GM12874 (cell line): ENCODE data around the gene PRKCA.

Source experiments
- TF ChIP-seq, protein P1 (sequence below): IDR thresholded peaks from 2 replicates; pipeline ENCODE4 v1.5.1; 2011; ENCODE audit warnings: low read depth, mild to moderate bottlenecking, control low read depth, low read length, moderate library complexity; ENCODE audit not compliant: insufficient read depth

The PRKCA gene

DNA sequence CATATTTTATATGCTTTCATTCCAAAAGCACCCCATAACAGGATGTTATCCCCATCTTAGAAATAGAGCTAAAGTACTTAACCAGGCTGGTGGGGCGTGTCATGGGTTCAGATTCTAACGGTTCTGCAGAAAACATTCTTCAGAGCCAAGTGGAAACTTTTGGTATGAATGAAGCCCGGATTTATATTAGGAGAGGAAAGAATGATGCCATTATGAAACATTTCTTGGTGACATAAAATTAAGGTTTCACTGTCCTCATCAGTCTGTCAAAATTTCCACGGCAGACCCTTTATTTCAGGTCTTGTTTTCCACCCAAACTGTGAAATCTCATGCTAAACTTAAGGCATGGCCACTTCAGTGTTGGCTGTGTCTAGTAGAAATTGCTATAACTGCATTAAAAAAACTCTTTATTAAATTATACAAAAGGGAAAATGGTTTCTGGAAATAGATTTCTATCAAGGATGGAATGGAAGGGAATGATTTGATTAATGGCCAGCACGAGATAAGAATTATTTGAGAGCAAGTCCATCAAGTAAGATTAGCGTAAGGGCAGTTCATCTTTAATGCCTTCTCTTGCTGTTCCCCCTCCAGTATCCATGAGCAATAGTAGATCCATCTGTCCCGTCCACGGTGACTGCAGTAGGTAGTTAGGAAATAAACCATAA lies 11.7 kb downstream of the PRKCA start:
- TF ChIP-seq, protein P1, sequence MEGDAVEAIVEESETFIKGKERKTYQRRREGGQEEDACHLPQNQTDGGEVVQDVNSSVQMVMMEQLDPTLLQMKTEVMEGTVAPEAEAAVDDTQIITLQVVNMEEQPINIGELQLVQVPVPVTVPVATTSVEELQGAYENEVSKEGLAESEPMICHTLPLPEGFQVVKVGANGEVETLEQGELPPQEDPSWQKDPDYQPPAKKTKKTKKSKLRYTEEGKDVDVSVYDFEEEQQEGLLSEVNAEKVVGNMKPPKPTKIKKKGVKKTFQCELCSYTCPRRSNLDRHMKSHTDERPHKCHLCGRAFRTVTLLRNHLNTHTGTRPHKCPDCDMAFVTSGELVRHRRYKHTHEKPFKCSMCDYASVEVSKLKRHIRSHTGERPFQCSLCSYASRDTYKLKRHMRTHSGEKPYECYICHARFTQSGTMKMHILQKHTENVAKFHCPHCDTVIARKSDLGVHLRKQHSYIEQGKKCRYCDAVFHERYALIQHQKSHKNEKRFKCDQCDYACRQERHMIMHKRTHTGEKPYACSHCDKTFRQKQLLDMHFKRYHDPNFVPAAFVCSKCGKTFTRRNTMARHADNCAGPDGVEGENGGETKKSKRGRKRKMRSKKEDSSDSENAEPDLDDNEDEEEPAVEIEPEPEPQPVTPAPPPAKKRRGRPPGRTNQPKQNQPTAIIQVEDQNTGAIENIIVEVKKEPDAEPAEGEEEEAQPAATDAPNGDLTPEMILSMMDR = no peak

DNA sequence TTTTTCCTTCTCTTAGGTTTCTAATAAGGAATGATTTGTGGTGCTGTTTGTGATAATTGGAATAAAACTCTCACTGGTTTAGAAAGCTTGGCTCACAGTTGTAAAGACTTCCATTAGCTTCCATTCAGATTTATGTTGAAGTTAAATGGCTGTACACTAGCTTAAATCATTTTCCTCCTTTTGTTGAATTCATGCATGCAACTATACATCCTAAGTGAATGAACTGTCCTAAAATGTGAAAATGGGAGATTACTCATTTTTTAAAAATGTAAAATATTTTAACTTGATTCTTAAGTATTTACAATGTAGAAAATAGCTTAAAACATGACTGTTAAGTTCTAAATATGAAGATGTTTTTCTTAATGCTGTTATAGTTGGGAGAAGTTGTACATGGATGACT lies 15.2 kb downstream of the PRKCA start:
- TF ChIP-seq, protein P1 = no peak

DNA sequence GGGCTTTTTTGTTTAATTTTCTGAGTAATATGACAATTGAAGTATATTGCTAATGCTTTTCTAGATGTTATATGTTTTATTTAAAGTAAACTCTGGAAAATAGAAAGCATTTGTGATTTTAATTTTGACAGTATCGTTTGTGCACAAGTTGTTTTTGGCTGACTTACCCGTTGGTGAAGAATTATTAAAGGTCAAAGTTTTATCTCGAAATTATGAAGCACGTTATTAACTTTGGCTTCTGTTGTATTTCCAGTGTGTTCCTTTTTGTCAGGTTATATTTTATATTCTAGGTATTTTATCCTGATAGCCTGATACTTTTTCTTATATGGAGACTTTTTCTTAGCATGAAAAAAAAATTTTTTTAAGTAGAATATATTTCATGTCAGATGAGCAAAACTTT lies 16.8 kb downstream of the PRKCA start:
- TF ChIP-seq, protein P1 = no peak

DNA sequence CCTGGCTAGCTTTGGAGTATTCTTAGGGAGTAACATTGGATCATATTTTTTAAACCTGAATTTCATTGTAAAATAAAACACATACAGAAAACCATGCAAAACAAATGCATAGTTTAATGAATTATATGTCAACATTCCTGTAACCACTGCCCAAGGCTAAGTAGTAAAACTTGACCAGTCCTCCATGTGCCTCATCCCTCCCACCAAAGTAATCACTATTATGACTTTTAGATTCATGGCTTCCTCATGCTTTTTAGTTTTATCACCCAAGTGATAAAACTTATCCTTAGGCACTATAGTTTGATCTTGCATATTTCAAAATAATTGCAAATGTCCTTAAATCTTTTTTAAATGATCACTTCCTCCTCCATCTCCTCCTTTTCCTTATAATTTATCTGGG lies 20.4 kb downstream of the PRKCA start:
- TF ChIP-seq, protein P1 = no peak

DNA sequence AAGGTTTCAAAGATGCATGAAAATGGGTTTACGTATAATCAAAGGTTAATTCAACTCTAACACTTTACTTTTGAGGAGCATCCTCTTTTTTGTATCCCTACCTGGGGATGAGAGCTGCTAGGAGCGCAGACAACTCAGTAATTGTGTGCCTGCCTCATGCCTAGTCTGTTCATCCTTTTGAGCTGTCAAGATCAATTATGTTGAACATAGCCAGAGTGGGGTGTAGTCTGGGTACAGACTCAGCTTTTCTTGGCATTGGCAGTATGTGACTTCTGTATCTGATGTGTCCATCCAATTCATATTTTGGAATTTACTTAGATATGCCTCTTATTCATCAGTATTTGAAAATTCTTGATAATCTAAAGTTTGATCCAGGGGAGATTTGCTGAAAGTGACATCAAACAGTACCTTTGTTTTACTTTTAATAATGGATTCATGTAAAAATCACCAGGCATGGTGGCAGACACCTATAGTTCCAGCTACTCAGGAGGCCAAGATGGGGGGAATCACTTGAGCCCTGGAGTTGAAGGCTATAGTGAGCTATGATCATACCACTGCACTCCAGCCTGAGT lies 24.1 kb downstream of the PRKCA start:
- TF ChIP-seq, protein P1 = no peak

DNA sequence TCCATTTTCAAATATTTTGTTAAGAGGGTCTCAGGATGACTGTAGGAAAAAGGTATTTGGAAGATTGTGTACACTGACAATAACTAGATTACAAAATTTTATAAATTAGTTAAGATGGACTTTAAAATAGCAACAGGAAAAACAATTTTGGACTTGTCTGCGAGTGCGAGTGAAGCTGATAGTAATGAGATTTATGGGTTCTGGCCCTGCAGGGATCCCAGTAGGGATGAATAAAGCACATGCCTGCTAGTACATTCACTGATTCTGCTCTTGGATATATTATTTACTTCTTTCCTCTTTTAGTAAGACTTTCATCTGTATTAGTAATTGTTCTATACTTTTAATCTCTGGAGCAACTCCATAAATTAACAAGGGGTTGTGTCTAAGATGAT lies 28.2 kb downstream of the PRKCA start:
- TF ChIP-seq, protein P1 = no peak

DNA sequence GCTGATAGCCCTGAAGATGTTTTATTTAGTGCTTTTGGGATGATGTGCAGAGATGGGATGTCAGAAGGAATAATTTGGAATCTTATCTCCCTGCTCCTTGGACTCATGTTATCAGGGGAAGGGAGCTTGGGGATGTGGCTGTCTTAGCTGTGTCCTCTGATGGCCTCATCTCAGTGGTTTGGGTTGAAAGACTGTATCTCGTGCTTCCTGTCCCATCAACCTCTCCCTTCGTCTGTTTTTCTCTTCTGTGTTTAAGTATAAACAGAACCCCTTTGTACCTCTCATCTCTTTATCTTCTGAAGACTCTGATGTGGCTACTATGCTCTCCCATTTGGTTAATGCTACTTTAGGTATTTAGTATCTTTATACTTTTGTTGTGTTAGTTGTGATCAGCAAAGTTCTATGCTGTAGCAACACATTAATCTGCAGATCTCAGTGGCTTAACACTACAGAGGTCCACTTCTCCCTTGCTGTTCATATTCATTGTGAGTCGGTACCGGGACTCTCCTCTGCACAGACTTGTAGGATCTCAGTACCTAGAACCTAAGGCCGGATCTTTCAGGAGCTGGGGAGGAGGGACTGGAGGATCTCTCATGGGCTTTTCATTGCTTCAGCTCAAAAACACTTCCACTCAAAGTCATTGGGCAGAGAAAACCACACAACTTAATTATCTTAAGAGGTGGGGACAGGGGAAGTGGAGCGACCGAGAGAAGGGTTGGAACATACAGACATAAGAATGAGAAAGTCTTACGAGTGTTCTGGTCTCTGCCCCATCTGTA lies 28.8 kb downstream of the PRKCA start:
- TF ChIP-seq, protein P1 = no peak
